ENCODE results near the gene VSX2.

- TF ChIP-seq CTCF (IDR thresholded peaks at IDR 0.05; ENCODE audit: poor library complexity) (no peak), EZH2 (IDR thresholded peaks at IDR 0.05; ENCODE audit: borderline replicate concordance) (no peak)
Measured at GRCh38 chr14:74203639-74204038, 35.6 kb upstream of the VSX2 start.
